Body of pancreas (tissue), 4 donors: ENCODE results near the gene KIFC3. TPM values are rescaled to one million over a fixed set of nuclear protein-coding genes. Genes with fewer than 3 reads are reported as not detected.

Source experiments
- ATAC-seq: fragments of 150-250 bp; one replicate; pipeline ENCODE4 v1.9.1; 2016
- DNase-seq, 4 donors: peaks; one replicate each; pipeline ENCODE4 v3.0.0-alpha.2; 2019
- H3K27ac ChIP-seq, 4 donors: fragments of 200-600 bp; sonication (generic); 1 replicate in 3 of 4; 2 replicates in 1 of 4; pipeline versions ENCODE4 v1.5.1 to v1.6.1; 2016 to 2019; ENCODE audit warnings: mild to moderate bottlenecking in 1 of 4, mixed read lengths in 1 of 4, moderate library complexity in 1 of 4
- H3K27me3 ChIP-seq, 2 donors: fragments of 200-600 bp; sonication (generic); one replicate each; pipeline ENCODE4 v1.6.0; 2016; ENCODE audit warnings: mild to moderate bottlenecking in 1 of 2
- H3K36me3 ChIP-seq, 2 donors: fragments of 200-600 bp; sonication (generic); replicated peaks in 1 of 2; 2 replicates each; pipeline ENCODE4 v1.5.1; 2016; ENCODE audit warnings: low read depth in 2 of 2; ENCODE audit not compliant: insufficient read depth in 1 of 2
- H3K4me1 ChIP-seq: fragments of 200-600 bp; sonication (generic); one replicate; pipeline ENCODE4 v1.6.0; 2016
- H3K4me3 ChIP-seq, 2 donors: fragments of 200-600 bp; sonication (generic); 1 replicate in 1 of 2; 2 replicates in 1 of 2; pipeline ENCODE4 v1.5.1; 2016 to 2019
- H3K9me3 ChIP-seq, 3 donors: fragments of 200-600 bp; sonication (generic); 1 replicate in 2 of 3; 2 replicates in 1 of 3; pipeline ENCODE4 v1.5.1; 2016
- CTCF ChIP-seq, 7 experiments: fragments of 450-650 bp in 4 of 7; fragments of 200-600 bp in 3 of 7; sonication (generic) in 3 of 7; IDR thresholded peaks; one replicate each; pipeline ENCODE4 v1.5.1; 2016 to 2019; ENCODE audit warnings: antibody characterized with exemption in 7 of 7
- POLR2A ChIP-seq, 3 donors: fragments of 450-650 bp; IDR thresholded peaks; one replicate each; pipeline ENCODE4 v1.6.1; 2016; ENCODE audit warnings: antibody characterized with exemption in 3 of 3, mild to moderate bottlenecking in 2 of 3
- WGBS, 2 donors: methylation state at CpG; one replicate each; pipeline ENCODE4 v1.1.5; 2017; 5-methylcytosine and 5-hydroxymethylcytosine counted together
- intact Hi-C: fragments of 100-400 bp; cut with DNase I; formaldehyde crosslinking; loops from one replicate; pipeline ENCODE4 v1.15.1; 2023
- total RNA-seq, 2 donors: library from RNA; depleted of rRNA; stranded (reverse); fragments of >200 nt; gene quantifications; one replicate each; pipeline ENCODE4 v1.1.0, GENCODE V29; 2016

Gene KIFC3
- total RNA-seq, 2 donors from 2014 or later, result 120 to 205 TPM

GRCh38 chr16:57805176-57805575, 2.9 kb upstream of the KIFC3 start:
- no peaks in the 10 kb centered on the region for H3K27me3 ChIP-seq
- TF ChIP-seq POLR2A (IDR thresholded peaks at IDR 0.05), result no peak
- TF ChIP-seq CTCF (IDR thresholded peaks at IDR 0.05), result no peak
- peak overlapping the region in 3 of 4 donors; percentile 86 to 96 (median 93) for H3K27ac ChIP-seq
- intact Hi-C loops, result no loop called here
- H3K9me3 ChIP-seq, result no peaks in the 10 kb centered on the region
- DNase-seq (no peak), ATAC-seq (no peak)
- no peaks in the 10 kb centered on the region for H3K36me3 ChIP-seq
- H3K4me3 ChIP-seq, result no peak overlapping the region
- WGBS, 2 donors, result 42 to 57% methylated on average over 6 of the region's 6 CpGs
- H3K4me1 ChIP-seq, result peaks cover 79% of the 10 kb centered on the region

- 60 to 65% methylated on average over 5 of the region's 5 CpGs for WGBS, 2 donors
- Histone ChIP-seq H3K9me3 (no peaks in the 10 kb centered on the region), H3K27me3 (no peaks in the 10 kb centered on the region), H3K36me3 (no peaks in the 10 kb centered on the region), H3K27ac (peak overlapping the region in 3 of 4 donors; percentile 86 to 96 (median 93)), H3K4me1 (peaks cover 81% of the 10 kb centered on the region), H3K4me3 (no peak overlapping the region)
- intact Hi-C loops, result no loop called here
- ATAC-seq (no peak), DNase-seq (no peak)
- TF ChIP-seq POLR2A (IDR thresholded peaks at IDR 0.05) (no peak), CTCF (IDR thresholded peaks at IDR 0.05) (no peak)
Measured at GRCh38 chr16:57804111-57804837, 2.0 kb upstream of the KIFC3 start.

- no peak overlapping the region for H3K4me3 ChIP-seq
- 64 to 79% methylated on average over 5 to 16 of the region's 16 CpGs for WGBS, 2 donors
- ATAC-seq (no peak), DNase-seq (no peak)
- intact Hi-C loops, result no loop called here
- peaks cover 85% of the 10 kb centered on the region for H3K4me1 ChIP-seq
- H3K9me3 ChIP-seq, result no peaks in the 10 kb centered on the region
- no peaks in the 10 kb centered on the region for H3K36me3 ChIP-seq
- H3K27me3 ChIP-seq, result no peaks in the 10 kb centered on the region
- TF ChIP-seq POLR2A (IDR thresholded peaks at IDR 0.05) (no peak), CTCF (IDR thresholded peaks at IDR 0.05) (no peak)
- H3K27ac ChIP-seq, result peak overlapping the region; percentile 84 to 96 (median 90)
Measured at GRCh38 chr16:57803134-57803990, 1.1 kb upstream of the KIFC3 start.

GRCh38 chr16:57801809-57802340, 416 bp downstream of the KIFC3 start:
- H3K27ac ChIP-seq, result peak overlapping the region; percentile 84 to 96 (median 90)
- WGBS, 2 donors, result 9 to 13% methylated on average over 3 to 45 of the region's 45 CpGs
- intact Hi-C loops, result no loop called here
- no peak overlapping the region for H3K4me3 ChIP-seq
- no peak for TF ChIP-seq CTCF (IDR thresholded peaks at IDR 0.05)
- TF ChIP-seq POLR2A (IDR thresholded peaks at IDR 0.05), result peak in 1 of 3 donors; percentile 38
- H3K4me1 ChIP-seq, result peaks cover 77% of the 10 kb centered on the region
- DNase-seq, result peak in 1 of 4 donors; percentile 42
- no peaks in the 10 kb centered on the region for H3K36me3 ChIP-seq
- no peaks in the 10 kb centered on the region for H3K27me3 ChIP-seq
- no peak for ATAC-seq
- H3K9me3 ChIP-seq, result no peaks in the 10 kb centered on the region
